GM21447 (cell line): ENCODE results near the gene RIN2.

ENCODE experiments used
- ATAC-seq: cut with Tn5 transposase; IDR thresholded peaks from one replicate; pipeline ENCODE4 v1.9.1; 2021; ENCODE audit not compliant: unreplicated experiment

Gene RIN2

DNA sequence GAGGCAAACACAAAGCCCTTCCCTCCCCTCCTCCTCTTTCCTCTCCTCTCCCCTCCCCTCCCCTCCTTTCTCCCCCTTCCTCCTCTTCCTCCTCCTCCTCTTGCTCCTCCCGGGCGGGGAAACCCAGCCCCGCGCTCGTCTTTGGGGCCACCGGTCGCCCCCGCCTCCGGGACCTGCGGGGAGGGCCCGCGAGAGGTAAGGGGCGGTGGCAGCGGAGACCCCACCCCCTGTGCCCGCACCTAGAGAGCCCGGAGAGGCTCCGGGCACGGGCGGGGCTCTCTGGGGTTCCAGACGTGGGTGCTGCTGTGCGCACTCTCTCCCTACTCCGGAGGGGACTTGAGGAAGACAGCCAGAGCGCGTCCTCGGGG lies at the start of gene RIN2:
TSS of gene RIN2 (plus strand) at position 126 of the 368 bp plus-strand sequence. CDS start 131,344 bp downstream, outside the sequence.
- no peak for ATAC-seq

GRCh38 chr20:19709635-19710335 lies 48.3 kb upstream of the RIN2 start:
- ATAC-seq, result no peak

DNA sequence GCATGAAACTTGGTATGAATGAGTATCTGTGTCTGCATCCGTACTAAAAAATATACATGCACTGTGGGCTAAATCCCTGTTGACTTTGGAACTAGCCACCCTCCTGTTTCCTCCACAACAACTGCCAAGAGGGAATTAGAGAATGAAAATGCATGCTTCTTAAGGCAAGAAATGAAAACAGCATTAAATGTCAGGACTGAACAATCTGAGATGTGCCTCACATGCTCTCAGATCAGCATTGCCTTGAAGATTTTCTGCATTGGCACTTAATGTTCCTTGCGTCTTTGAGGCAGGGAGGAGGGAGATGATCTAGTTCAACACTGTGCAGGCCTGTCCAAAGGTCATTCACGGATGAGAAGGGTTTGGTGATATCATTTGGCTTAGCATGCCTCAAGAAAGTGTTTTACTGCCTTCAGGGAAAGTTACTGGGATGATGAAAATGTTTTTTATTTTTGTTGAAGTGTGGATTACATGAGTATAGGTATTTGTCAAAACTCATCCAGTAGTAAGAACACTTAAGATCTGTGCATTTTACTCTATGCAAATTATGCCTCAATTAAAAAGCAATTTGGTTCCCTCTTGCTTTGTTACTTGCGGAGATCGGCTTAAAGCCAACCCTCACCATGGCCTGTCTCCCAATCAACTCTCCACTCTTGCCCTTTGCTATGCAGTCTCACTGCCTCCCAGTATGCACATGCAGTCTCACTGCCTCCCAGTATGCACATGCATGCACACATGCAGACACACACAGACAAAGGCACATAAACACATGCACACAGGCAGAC lies 47.5 kb upstream of the RIN2 start:
- ATAC-seq, result no peak

DNA sequence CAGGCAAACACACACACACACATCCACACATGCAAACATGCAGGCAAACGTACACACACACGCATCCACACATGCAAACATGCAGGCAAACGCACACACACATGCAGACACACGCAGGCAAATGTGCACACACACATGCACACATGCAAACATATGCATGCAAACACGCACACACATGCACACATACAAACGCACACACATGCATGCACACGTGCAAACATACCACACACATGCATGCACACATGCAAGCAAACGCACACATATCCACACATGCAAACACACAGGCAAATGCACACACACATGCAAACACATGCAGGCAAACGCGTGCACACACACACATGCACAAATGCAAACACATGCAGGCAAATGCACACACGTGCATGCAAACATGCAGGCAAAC lies 46.9 kb upstream of the RIN2 start:
- ATAC-seq, result no peak

GRCh38 chr20:19712721-19713260 lies 45.3 kb upstream of the RIN2 start:
- no peak for ATAC-seq

DNA sequence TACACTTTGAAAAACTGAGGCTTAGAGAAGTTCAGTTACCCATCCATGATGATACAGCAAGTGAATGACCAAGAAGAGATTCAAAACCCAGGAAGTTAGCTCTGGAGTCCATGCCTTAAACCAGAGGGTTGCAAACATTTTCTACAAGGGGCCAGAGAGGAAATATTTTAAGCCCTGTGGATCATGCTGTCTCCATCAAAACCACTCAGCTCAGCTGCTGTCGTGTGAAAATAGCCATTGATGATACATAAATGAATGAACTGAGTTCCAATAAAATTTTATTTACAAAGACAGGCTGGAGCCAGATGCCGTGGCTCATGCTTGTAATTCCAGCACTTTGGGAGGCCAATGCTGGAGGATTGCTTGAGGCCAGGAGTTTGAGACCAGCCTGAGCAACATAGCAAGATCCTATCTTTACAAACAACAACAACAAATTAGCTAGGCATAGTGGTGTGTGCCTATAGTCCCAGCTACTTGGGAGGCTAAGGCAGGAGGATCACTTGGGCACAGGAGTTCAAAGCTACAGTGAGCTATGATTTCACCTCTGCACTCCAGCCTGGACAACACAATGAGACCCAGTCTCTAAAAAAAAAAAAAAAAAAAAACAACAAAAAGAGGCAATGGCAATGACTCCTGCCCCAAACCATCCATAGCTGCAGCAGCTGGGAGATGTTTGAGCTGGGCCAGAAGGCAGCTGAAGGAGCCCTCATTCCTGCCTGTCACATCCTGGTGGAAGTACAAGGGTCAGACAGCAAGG lies 44.1 kb upstream of the RIN2 start:
- ATAC-seq, result no peak

GRCh38 chr20:19714579-19714840 lies 43.5 kb upstream of the RIN2 start:
- ATAC-seq, result no peak

GRCh38 chr20:19715986-19716385 lies 42.1 kb upstream of the RIN2 start:
- ATAC-seq, result no peak

GRCh38 chr20:19718880-19719279 lies 39.2 kb upstream of the RIN2 start:
- ATAC-seq, result no peak

DNA sequence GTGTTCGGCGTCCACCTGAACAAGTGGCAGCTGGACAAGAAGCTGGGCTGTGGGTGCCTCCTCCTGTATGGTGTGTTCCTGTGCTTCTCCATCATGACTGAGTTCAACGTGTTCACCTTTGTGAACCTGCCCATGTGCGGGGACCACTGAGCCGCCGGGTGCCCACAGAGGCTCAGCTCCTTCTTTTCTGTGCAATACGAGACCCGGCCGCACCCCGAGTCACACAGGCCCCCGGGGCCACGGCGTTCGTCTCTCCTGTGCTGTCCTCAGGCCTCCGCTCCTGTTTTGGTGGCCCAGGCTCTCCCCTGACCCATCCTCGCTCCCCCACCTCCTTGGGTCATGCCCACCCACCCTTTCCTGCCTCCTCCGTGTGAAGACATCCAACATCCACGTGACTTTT lies 37.1 kb upstream of the RIN2 start:
- ATAC-seq, result no peak

DNA sequence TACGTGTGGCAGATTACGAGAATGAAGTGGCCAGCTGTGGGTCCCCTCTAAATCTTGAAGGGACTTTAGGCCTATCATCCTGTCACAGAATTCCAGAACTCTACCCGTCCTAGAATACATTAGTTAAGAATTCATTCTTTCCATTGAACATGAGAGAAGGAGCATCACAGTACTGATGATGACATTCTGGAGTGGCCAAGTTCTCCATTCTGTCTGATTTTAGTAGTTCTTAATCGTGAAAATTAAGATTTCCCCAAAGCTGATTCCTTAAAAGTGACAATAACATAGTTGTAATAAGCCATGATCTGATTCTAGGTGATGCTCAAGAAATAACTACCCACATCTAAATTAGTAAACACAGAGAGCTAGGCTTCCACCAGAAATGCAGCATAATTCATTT lies 35.0 kb upstream of the RIN2 start:
- no peak for ATAC-seq

GRCh38 chr20:19723813-19724430 lies 34.1 kb upstream of the RIN2 start:
- no peak for ATAC-seq

- ATAC-seq, result no peak
Observed at GRCh38 chr20:19725373-19725772, 32.7 kb upstream of the RIN2 start.

DNA sequence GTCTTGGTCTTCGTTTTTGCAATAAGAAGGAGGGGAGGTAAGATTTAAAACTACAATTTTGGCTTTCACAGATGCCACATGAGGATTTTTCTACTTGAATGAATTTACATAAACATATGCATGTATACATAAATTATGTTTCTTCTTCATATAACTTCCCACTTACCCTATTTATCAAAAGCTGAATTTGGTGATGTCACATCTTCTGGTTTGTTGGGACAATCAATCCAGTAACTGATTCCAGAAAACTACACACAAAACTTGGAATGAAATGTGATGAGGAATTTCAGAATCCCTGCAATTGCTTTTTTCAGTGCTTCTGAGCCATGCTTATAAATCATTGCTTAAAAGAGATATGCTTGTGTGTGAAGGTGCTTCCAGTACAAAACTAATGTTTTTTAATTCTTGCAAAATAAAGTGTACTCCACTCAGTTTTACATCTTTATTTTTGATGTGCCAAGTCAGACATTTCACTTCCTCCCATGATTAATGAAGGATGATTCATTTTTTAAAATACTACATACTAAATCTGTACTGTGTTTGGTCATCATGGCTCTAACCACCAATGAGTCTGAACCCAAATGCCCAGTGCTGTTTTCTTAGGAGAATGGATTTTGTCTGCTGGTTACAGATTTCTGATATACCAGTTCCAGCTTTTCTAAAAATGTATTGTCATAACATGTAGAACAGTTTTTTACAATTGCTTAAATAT lies 32.1 kb upstream of the RIN2 start:
- ATAC-seq, result no peak

DNA sequence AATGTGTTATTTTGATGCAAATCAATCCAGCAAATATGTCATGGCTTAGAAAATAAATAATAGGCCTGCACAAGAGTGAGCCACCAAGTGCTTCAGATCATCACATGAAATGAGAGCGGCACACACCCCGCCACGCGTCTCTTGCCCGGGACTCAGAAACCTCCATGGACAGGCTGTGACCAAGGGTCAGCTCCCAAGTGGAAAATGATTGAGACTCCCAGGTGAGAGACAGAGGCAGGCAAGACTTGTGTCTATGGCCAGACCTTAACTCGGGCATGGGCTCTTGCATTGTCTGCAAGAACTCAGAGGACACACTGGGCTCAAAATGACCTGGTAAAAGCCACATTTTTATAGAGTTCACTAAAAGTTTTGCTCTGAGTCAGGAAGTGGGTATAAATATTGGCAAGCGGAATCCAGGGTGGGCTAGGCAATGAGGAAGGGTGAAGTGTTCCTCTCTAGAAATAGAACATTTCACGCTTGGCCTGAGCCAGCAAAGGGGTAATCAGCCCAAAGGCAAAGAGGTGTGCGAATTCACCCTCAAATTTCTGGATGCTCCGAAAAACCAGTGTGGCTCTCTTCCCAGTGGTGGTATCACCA lies 30.7 kb upstream of the RIN2 start:
- ATAC-seq, result no peak

GRCh38 chr20:19729672-19730071 lies 28.4 kb upstream of the RIN2 start:
- ATAC-seq, result no peak

GRCh38 chr20:19730706-19731105 lies 27.4 kb upstream of the RIN2 start:
- ATAC-seq, result no peak

DNA sequence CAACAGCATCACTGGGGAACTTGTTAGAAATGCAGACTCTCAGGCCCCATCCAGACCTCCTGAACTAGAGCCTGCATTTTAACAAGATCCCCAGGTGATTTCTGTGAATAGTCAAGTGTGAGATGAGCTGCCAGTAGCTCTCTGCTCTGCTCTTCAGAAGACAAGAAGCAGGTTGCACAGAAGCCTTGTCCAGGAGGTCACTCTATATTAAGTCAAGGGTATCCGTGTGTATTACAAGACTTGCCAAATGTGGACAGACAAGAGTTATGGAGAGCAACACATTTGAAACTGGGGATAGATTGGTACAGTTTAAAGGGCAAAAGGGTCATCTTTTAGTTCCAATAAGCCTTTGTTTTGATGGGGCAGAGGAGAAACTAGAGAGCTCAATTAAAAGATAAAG lies 23.2 kb upstream of the RIN2 start:
- no peak for ATAC-seq

- ATAC-seq, result no peak
Observed at GRCh38 chr20:19735446-19735845, 22.6 kb upstream of the RIN2 start.

GRCh38 chr20:19737025-19737424 lies 21.0 kb upstream of the RIN2 start:
- no peak for ATAC-seq
